ENCODE measurements around the gene PARD6B. TPM values are rescaled to one million over a fixed set of nuclear protein-coding genes. Genes with fewer than 3 reads are reported as not detected.
"Not testable (repeated sequence)": the region's sequence is repeated elsewhere in the genome, so short reads cannot be mapped to it uniquely, and the experiment has no call there.

Gene PARD6B
- total and polyA plus RNA-seq, 2 experiments from 2014 or later = 14.6 to 41.0 TPM

DNA sequence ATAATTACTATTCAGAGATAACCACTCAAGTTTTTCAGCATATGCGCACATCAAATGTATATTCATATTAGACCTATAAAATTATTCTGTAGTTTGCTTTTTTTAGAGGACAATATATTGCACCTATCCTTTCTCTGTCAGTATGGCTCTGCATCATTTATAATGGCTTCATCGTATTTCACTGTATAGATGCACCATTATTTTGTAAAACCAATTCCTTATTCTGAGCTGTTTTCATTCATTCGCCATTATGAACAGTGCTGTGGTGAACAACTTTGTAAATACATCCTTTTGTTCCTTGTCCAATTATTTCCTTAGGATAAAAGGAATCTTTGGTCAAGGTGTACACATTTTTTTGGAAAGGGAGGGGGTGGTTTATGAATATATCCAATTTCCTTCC is 34.3 kb downstream of the PARD6B start:
- Histone ChIP-seq H3K27me3 (no peaks in the 10 kb centered on the region), H3K36me3 (replicated peaks; ENCODE audit: insufficient read depth, low read depth) (no peaks in the 10 kb centered on the region), H3K9me2 (replicated peaks; ENCODE audit: insufficient read depth) (no peaks in the 10 kb centered on the region), H3K9me3 (ENCODE audit: low read depth) (no peaks in the 10 kb centered on the region), H4K20me1 (ENCODE audit: insufficient read depth, poor library complexity, severe bottlenecking) (no peaks in the 10 kb centered on the region), H3K4me1 (ENCODE audit: insufficient read depth) (peaks cover 35% of the 10 kb centered on the region), H3K27ac (no peak overlapping the region), H3K4me2 (no peak overlapping the region), H2AFZ (no peak overlapping the region), H3K4me3 (no peak overlapping the region), H3K79me2 (no peaks in the 10 kb centered on the region)
- TF ChIP-seq, protein P1, sequence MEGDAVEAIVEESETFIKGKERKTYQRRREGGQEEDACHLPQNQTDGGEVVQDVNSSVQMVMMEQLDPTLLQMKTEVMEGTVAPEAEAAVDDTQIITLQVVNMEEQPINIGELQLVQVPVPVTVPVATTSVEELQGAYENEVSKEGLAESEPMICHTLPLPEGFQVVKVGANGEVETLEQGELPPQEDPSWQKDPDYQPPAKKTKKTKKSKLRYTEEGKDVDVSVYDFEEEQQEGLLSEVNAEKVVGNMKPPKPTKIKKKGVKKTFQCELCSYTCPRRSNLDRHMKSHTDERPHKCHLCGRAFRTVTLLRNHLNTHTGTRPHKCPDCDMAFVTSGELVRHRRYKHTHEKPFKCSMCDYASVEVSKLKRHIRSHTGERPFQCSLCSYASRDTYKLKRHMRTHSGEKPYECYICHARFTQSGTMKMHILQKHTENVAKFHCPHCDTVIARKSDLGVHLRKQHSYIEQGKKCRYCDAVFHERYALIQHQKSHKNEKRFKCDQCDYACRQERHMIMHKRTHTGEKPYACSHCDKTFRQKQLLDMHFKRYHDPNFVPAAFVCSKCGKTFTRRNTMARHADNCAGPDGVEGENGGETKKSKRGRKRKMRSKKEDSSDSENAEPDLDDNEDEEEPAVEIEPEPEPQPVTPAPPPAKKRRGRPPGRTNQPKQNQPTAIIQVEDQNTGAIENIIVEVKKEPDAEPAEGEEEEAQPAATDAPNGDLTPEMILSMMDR (IDR thresholded peaks at IDR 0.05; ENCODE audit: poor library complexity) = no peak
- no peak for TF ChIP-seq EZH2phosphoT487 (IDR thresholded peaks at IDR 0.05; ENCODE audit: low read depth, severe bottlenecking, unreplicated experiment)
- TF ChIP-seq EZH2 (IDR thresholded peaks at IDR 0.05; ENCODE audit: borderline replicate concordance) = no peak
- WGBS (ENCODE audit: low lambda C conversion rate, missing lambda C conversion rate) = 67% methylated on average over 3 of the region's 3 CpGs
- DNase-seq (ENCODE audit: low spot score) = no peak

DNA sequence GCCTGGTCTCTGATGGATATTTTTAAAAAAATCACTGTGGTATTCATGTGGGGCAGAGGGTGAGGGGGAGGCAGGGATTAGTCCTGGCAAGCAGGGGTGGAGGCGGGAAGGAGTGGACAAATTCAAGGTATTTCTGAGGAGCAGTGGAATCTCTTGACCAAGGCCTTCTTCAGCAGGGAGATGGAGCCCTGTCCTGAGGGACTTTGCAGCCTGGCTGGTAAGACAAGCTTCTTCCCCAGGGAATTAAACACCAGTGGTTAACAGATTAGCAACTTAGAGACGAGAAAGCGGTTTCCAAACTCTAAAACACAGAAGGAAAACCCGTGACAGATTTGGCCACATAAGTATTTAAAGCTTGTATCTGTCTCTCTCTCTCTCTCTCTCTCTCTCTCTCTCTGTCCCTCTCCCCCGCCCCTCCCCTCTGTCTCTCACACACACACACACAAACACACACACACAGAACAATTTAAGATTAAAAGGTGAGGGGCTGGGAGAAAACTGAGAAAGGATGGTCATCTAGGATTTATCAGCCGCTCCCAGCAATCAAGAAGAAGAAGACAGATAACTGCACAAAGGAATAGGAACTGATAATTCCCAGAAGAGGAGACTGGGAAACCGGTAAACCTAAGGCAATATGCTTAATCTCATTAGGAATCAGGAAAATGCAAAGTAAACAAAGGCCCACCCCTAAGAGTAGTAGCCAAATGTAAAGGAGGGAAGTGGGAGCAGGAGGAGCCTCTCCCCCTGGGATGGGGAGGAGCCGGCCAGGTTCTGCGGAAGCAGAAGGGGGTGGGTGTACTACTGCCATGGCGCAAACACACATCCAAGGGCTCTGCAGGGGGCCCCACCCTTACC is 35.8 kb downstream of the PARD6B start:
- H3K79me2 ChIP-seq; DNase-seq (ENCODE audit: low spot score); H3K9me3 ChIP-seq (ENCODE audit: low read depth); H3K36me3 ChIP-seq (replicated peaks; ENCODE audit: insufficient read depth, low read depth); H3K9me2 ChIP-seq (replicated peaks; ENCODE audit: insufficient read depth); H3K4me3 ChIP-seq; H3K4me2 ChIP-seq; H4K20me1 ChIP-seq (ENCODE audit: insufficient read depth, poor library complexity, severe bottlenecking); H3K27me3 ChIP-seq: not testable (repeated sequence)
- 36% methylated on average over 6 of the region's 10 CpGs for WGBS (ENCODE audit: low lambda C conversion rate, missing lambda C conversion rate)
- peak overlapping the region; percentile 59 for H2AFZ ChIP-seq
- H3K4me1 ChIP-seq (ENCODE audit: insufficient read depth) = peaks cover 32% of the 10 kb centered on the region
- H3K27ac ChIP-seq = peak overlapping the region; percentile 47

DNA sequence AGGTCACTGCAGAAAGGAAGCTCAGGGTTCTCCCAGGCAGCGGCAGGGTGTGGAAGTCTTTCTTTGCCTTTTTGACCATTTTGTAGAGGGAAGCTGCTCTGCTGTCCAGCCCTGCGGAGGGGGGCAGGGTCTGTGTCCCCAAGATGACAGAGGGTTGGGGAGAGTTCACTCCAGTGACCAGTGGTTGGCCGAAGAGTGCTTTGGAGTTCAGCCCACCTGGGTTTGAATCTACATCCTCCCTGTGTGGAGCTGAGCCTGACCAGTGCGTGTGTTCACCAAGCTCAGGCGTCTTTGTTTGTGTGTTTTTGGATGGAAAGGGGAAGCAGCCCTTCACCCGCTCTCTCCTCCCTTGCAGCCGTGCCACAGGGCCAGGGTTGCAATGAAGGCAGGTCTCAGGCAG is 37.6 kb downstream of the PARD6B start:
- H2AFZ ChIP-seq; H3K36me3 ChIP-seq (replicated peaks; ENCODE audit: insufficient read depth, low read depth); H3K4me2 ChIP-seq; H3K27ac ChIP-seq; H4K20me1 ChIP-seq (ENCODE audit: insufficient read depth, poor library complexity, severe bottlenecking); H3K9me3 ChIP-seq (ENCODE audit: low read depth); H3K27me3 ChIP-seq; H3K79me2 ChIP-seq; H3K9me2 ChIP-seq (replicated peaks; ENCODE audit: insufficient read depth); DNase-seq (ENCODE audit: low spot score); H3K4me3 ChIP-seq: not testable (repeated sequence)
- H3K4me1 ChIP-seq (ENCODE audit: insufficient read depth) = peaks cover 14% of the 10 kb centered on the region
- WGBS (ENCODE audit: low lambda C conversion rate, missing lambda C conversion rate) = 84% methylated on average over 7 of the region's 7 CpGs

DNA sequence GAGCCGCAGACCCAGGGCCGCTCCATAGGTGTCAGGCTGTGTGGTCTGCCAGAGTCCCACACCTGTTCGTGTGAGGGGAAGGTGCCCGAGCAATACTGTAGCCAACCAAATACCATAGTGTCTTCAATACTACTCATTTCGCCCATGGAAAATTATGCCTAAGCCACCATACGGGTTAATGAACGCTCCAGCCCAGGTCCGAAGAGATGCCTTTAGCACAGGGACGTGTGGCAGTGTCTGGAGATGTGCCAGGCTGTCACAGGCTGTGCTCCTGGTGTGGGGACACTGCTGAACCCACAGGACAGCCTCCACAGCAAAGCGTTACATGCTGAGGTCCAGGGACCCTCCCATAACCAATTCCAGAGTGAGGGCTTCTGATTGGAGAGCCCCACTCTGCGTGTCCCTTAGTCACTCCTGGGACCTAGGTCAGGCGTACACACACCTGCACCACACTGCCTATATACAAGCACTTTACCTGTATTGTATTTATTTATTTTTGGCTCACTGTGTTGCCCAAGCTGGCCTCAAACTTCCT is 38.2 kb downstream of the PARD6B start:
- not testable (repeated sequence) for H4K20me1 ChIP-seq (ENCODE audit: insufficient read depth, poor library complexity, severe bottlenecking); H3K9me3 ChIP-seq (ENCODE audit: low read depth); H3K79me2 ChIP-seq; H3K4me3 ChIP-seq; H3K9me2 ChIP-seq (replicated peaks; ENCODE audit: insufficient read depth); H2AFZ ChIP-seq; H3K36me3 ChIP-seq (replicated peaks; ENCODE audit: insufficient read depth, low read depth); H3K4me2 ChIP-seq; H3K27me3 ChIP-seq; H3K27ac ChIP-seq; DNase-seq (ENCODE audit: low spot score)
- 96% methylated on average over 8 of the region's 12 CpGs for WGBS (ENCODE audit: low lambda C conversion rate, missing lambda C conversion rate)
- peaks cover 10% of the 10 kb centered on the region for H3K4me1 ChIP-seq (ENCODE audit: insufficient read depth)

DNA sequence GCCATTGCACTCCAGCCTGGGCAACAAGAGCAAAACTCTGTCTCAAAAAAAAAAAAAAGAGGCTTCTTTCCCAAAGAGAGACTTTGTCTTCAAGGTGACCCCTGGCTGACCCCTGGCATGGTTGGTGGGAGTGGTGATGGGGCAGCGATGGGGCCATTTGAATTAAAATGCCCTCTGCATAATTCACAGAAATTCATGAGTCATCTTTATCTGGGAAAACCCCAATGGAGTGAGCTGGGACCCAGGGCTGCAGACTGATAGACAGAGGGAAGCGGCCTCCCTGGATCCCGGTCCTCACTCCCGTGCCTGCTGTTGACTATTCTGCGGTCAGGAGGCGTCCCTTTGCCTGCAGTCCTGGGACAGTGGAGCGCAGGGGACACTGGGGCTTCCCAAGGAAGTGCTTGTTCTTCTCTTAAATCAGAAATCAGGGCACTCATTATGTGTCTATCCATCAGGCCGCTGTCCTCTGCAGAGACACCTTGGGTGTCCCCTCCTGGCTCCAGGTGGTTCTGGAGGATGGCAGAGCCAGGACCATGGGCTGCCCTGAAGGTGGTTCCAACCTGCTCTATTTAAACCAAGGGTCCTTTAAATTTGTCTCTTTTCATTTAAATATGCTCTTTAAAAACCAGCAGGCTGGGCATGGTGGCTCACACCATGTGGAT is 40.2 kb downstream of the PARD6B start:
- 91% methylated on average over 8 of the region's 8 CpGs for WGBS (ENCODE audit: low lambda C conversion rate, missing lambda C conversion rate)
- not testable (repeated sequence) for H3K9me3 ChIP-seq (ENCODE audit: low read depth); DNase-seq (ENCODE audit: low spot score); H3K27ac ChIP-seq; H3K9me2 ChIP-seq (replicated peaks; ENCODE audit: insufficient read depth); H3K4me2 ChIP-seq; H4K20me1 ChIP-seq (ENCODE audit: insufficient read depth, poor library complexity, severe bottlenecking); H2AFZ ChIP-seq; H3K36me3 ChIP-seq (replicated peaks; ENCODE audit: insufficient read depth, low read depth); H3K79me2 ChIP-seq; H3K27me3 ChIP-seq; H3K4me3 ChIP-seq; H3K4me1 ChIP-seq (ENCODE audit: insufficient read depth)
